H1 (cell line): Measurements from ENCODE around the gene INPP5A. TPM values are rescaled to one million over a fixed set of nuclear protein-coding genes. Genes with fewer than 3 reads are reported as not detected.

Source experiments
- BACH1 ChIP-seq: IDR thresholded peaks from 2 replicates; pipeline ENCODE4 v1.6.1; 2012; ENCODE audit warnings: low read length, improper control_type of control experiment
- FOSL1 ChIP-seq: IDR thresholded peaks from 2 replicates; pipeline ENCODE4 v1.6.1; 2011; ENCODE audit warnings: mild to moderate bottlenecking, low read depth, low read length, moderate library complexity; ENCODE audit not compliant: insufficient read depth
- MAFK ChIP-seq: IDR thresholded peaks from 2 replicates; pipeline ENCODE4 v1.6.1; 2012; ENCODE audit warnings: low read depth, mild to moderate bottlenecking, improper control_type of control experiment, low read length
- SIX5 ChIP-seq: IDR thresholded peaks from 2 replicates; pipeline ENCODE4 v1.6.1; 2011; ENCODE audit warnings: mild to moderate bottlenecking, low read depth, low read length
- polyA plus RNA-seq, 7 experiments: library from polyadenylated mRNA; depleted of rRNA in 3 of 7; stranded (reverse) in 5 of 7; unstranded in 2 of 7; fragments of >200 nt in 5 of 7; fragments of 200-250 nt in 2 of 7; gene quantifications; 1 replicate in 5 of 7; 2 replicates in 1 of 7; 4 replicates in 1 of 7; pipeline versions ENCODE4 v1.2.1 to v1.2.3, GENCODE V29; 2011 to 2013; ENCODE audit warnings: missing spikeins in 2 of 7, mixed read lengths in 2 of 7
- total RNA-seq: library from RNA; stranded (reverse); fragmentation: NEBNext Ultra II Directional; extraction: Animal tissue kit (Norgen Biotek cat#: 25700); gene quantifications from 2 replicates; pipeline ENCODE4 v1.2.1, GENCODE V29; 2021
- TF ChIP-seq, protein P1 (sequence below): IDR thresholded peaks from 2 replicates; pipeline ENCODE4 v1.6.1; 2012; ENCODE audit warnings: low read length, inconsistent platforms

Gene INPP5A
- total and polyA plus RNA-seq, 2 of the 8 experiments (the other 6 are each of a cell fraction or from before 2014, with no cell fraction given) = 19.7 to 27.5 TPM

DNA sequence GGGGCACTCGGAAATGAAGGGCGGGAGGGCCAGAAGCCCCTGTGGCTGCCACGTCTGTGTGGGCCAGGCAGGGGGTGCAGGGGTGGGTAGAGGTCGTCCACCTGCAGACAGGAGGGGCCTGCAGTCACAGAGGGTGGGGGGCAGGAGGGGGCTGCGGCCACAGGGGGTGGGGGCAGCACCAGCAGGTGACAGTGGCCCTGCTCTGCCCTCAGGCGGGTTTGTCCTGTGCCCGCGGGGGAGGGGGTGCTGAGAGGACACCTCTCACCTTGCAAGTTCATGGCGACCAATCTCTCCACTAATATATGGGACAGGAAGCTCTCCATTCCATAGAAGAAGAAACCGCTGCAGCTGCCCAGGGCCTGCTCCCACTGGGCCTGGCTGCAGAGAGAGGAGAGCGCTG, 274.9 kb downstream of the INPP5A start (continued):
- TF ChIP-seq, protein P1, sequence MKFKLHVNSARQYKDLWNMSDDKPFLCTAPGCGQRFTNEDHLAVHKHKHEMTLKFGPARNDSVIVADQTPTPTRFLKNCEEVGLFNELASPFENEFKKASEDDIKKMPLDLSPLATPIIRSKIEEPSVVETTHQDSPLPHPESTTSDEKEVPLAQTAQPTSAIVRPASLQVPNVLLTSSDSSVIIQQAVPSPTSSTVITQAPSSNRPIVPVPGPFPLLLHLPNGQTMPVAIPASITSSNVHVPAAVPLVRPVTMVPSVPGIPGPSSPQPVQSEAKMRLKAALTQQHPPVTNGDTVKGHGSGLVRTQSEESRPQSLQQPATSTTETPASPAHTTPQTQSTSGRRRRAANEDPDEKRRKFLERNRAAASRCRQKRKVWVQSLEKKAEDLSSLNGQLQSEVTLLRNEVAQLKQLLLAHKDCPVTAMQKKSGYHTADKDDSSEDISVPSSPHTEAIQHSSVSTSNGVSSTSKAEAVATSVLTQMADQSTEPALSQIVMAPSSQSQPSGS = no peak
- TF ChIP-seq BACH1 = no peak
- no peak for TF ChIP-seq MAFK
- TF ChIP-seq FOSL1 = no peak
- no peak for TF ChIP-seq SIX5
